ENCODE data around the gene ANKRD22.
A peak's percentile ranks its signal among the peaks of the same experiment; 100 is the strongest.

ANKRD22 gene

DNA sequence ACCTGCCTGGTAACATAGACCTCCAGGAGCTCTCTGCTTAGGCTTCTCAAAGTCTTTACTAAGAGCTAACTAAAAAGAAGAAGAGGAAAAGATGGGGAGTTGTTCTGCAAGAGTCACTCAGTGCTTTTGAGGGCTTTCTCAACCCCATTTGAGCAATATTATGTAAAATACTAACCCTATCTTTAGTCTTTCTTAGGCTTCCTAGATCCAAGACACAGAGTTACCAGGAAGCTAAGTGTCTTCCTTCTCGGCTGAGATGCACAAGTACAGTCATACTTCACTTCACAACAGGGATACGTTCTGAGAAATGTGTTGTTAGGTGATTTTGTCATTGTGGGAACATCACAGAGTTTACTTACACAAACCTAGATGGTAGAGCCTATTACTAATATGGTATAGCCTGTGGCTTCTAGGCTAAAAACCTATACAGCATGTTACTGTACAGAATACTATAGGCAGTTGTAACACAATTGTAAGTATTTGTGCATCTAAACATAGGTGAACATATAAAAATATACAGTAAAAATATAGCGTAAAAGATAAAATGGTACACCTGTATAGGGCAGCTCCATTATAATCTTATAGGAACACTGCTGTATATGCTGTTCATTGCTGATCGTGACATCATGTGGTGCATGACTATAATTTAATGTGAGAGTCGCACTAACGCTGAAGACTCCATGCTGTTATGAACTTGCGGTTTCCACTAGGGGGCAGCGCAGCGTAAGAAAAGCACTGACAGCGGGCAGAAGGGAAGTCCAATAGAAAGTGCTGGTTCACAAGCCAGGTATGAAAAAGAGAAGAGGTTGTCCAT, 16.3 kb downstream of the ANKRD22 start:
- DNase-seq (ENCODE audit: low spot score) = peak; percentile 15

DNA sequence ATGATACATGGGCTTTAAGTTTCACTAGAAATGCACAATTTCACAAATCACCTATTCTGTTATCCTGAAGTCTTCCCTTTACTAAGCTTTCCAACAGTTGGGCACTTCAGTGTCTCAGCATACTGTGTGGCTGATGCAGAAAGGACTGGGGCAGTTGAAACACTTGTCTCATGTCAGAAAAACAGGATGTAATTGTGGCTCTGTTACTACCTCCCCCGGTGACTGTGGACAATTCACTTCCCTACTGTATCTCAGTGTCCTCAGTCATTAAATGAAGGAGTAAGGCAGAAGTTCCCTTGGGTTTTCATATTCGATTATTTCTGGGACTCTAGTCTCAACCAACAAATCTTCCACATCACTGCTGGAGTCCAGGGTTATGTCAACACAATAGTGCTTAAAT, 17.9 kb downstream of the ANKRD22 start:
- DNase-seq (ENCODE audit: low spot score) = no peak

DNA sequence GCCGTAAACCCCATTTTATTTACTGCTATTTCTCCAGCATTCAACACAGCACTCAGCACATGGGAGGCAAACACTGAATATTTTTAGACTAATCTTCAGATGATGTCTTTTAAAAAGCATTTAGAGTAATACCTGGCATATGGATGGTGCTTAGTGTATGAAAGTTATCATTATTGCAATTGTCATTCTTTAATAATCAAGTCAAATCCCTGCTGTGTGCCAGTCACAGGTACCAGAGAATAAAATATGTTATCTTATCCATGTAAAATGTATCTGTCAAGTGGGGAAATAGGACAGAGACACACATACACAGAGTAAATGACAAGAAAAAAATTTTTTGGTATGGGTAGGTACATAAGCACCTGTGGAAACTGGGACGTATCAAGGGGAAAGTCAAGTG, 18.5 kb downstream of the ANKRD22 start:
- DNase-seq (ENCODE audit: low spot score) = no peak

DNA sequence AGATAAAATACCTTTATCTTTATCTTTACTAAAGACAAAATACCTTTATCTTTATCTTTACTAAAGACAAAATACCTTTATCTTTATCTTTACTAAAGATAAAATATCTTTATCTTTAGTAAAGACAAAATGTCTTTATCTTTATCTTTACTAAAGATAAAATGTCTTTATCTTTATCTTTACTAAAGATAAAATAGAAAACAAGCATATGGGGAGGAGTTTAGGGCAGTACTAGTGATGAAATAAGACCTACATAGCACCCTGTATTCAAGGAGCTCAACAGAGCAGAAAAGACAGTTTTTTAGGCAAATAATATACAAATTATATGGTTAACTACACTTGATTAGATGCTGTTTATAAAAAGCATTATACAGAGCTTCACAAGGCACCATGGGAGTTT, 19.3 kb downstream of the ANKRD22 start:
- no peak for DNase-seq (ENCODE audit: low spot score)

DNA sequence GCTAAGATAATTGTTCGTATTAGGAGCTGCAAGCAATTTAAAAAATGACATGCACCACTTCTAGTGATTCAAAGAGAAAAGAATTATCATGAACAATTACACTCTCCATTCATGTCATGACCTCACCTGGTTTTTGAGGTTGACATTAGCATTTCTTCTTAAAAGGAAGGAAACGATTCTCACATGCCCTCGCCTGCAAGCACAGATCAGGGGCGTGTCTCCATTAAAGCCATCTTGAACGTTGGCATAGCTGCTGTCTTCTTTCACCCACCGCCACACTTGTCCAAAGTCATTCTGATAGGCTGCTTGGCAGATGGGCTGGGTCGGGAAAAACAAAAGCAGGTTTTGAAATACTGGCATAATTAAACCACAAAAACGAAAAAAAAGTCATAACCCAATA, 19.9 kb downstream of the ANKRD22 start:
- DNase-seq (ENCODE audit: low spot score) = no peak

DNA sequence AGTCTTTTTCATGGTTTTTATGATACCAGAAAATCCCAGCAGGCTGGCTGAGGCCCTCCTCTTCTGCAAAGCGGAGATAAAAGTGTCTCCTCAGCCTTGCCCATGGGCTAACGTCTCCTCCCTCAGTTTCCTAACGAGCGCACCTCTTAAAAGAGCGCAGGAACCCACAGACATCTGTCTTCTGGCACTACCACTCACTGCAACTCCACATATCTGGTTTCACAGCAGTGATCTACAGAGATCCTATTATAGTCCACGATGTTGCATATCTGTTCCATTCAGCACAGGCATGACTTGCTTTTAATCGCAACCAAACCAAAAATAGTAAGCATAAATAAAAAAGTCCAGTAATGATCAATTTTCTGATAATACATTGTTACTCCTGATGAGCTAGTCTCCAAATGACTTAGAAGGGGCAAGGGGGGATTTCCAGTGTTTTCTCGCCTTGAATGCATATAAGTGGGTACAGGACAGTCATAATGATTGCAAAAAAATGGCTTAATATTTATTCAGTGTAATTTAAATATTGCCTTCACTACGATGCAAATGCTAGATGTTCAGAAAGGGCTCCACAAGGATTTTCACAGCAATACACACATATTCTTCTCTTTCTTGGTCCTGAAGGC, 20.9 kb downstream of the ANKRD22 start:
- no peak for DNase-seq (ENCODE audit: low spot score)

DNA sequence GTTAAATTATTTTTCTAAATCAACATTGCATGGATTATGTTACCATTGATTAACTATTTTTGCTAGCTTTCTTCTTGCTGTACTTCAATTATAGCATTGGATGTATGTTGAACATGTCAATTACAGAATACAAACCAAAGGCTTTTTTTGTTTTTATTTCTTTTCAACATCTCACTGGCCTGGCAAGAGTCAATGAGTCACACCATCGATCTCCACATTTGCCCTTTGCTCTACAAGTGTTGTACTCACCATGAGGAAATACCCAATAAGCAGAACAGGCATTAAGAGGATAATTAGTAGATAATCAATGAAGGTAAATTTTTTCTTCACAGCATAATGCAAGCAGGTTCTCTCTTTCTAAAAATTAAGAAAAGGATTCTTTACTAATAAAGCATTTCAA, 23.3 kb downstream of the ANKRD22 start:
- DNase-seq (ENCODE audit: low spot score) = no peak

DNA sequence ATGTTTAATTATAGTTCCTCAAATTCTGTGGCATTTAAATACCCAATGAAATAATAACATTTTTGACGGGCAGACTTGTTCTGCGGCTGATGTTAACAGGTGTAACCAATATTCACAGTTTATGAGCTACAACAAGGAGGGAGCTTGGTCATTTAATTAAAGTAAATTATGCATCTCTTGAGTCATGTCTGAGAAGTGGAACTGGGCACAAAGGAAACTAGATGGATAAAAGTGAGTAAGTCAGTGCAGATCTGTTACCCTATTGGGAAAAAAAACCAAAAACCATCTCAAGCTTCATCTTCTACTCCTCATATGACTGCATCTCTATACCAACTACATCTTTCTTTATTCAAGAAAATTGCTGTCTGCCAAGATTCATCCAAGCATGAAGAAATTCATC, 24.0 kb downstream of the ANKRD22 start:
- DNase-seq (ENCODE audit: low spot score) = no peak

DNA sequence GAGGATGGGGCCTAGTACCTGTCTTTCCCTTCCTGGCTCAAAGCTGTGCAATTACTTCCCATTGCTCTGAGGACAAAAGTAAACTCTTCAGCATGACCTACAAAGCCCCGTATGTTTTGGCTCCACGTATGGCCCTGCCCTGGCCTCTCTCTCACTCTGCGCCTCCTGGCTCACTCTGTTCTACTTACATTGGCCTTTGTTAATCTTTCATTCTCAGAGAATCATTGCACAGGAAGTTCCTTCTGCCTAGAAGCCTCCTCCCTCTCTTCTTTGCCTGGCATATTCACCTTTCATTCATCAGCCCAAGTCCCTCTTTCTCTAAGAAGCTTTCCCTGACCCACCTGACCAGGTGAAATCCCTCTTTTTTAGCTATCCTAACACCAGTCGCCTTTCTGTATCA, 25.3 kb downstream of the ANKRD22 start:
- DNase-seq (ENCODE audit: low spot score) = no peak

DNA sequence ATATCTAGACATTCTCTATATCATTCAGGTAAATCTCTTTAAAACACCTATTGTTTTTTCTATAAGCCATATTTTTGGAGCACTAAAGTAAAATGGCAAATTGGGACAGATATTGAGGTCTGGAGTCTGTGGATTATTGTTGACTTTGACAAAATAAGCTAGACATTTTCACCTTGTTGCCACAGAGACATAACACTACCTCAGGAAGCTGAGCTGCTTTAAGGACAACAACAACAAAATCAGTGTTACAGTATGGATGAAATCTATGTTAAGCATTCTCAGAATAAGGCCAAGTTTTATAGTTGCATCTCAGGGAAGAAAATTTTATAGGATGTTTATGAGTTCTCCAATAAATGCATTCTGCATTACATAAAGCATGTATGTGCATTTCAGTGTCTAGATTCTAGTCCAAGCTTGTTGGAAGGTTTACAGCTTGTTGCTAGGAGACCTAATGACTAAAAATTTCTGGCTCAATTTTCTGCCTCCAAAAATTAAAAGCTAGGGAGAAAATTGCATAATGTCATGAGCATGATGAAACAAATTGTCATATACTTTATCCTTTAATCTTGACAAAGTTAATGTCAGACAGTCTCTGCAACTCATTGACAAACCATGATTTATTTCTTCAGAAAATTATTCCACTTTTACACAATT, 30.8 kb downstream of the ANKRD22 start:
- no peak for DNase-seq (ENCODE audit: low spot score)

DNA sequence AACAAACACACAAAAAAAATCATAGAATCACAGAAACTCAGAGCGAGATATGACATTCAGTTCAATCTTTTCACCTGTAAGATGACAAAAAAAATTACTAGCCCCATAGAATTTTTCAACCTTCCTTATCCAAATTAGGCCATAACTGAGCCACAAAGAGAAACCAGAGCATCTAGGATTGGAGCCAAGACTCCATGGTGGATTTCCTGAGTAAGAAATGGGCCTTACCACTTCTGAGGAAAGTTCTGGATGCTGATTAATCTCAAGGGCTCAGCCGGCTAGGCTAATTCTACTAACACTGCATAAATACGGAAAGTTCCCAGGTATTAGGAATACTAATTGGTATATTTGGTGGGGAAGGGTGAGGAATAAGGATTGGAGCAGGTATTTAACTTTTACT, 32.4 kb downstream of the ANKRD22 start:
- DNase-seq (ENCODE audit: low spot score) = no peak

DNA sequence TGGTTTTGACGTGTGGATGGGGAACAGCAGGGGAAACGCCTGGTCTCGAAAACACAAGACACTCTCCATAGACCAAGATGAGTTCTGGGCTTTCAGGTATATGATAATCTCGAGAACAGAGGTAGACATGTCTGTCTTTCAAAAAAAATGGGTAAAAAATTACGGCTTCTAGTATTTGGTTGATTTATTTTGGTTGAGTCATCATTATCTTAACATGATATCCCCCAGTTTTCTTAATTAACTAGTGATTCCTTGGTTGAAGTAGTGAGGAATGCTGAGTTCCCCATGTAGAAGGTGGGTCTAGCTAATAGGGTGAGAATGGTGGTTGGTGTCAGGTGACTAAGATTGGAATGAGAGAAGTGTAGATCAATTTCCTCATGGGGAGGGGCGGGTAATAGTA, 38.4 kb downstream of the ANKRD22 start:
- no peak for DNase-seq (ENCODE audit: low spot score)

DNA sequence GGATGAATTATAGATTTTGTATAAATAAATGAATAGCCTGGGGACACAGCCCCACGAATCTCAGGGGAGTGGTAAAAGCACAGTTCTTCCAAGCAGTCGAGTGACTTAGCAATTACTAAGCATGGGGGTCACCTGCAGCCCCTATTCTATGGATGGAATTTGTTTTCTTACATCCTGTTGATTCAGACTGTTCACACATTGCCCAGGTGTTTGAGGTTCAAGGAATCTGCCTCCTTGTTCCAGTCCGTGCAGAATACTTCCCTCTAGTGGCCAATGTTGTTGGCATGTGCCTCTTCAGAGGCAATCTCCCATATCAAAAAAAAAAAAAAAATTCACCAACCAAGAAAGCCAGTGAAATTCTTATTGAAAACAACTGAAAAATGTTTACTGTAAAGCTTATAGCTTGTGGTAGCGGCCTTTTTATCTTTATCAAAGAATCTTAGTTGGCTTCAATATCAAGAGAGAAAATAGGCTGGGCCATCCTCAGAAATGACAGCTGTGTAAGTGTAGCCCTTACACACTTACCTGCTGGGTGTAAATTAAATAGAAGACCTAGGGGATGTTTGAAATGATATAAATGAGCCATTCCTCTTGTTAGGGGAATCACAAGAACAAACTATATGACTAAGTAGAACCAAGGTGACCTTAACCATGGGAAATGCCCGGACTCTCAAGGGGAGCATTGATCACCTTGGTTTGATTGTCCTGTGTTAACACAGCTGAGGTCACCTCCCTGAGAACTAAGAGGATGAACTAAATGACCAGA, 41.3 kb downstream of the ANKRD22 start:
- peak; percentile 17 for DNase-seq (ENCODE audit: low spot score)

DNA sequence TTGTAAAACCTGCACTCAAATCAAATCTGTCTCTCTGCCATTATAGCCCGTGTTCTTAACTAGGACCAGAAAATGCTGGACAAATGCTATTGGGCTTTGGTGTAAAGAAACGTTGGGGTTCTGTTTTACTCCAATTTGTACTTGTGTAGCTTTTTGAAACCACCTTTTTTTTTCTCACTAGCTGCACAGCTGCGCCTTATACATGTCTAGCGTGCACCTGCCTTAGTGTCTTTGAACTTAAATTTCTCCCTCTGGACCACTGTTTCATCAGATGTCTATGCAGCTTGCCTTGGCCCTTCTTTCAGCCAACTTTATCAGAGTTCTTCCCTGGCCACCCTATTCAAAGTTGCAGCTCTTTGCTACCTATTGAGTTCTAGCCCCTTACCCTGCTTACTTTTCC, 42.0 kb downstream of the ANKRD22 start:
- no peak for DNase-seq (ENCODE audit: low spot score)

DNA sequence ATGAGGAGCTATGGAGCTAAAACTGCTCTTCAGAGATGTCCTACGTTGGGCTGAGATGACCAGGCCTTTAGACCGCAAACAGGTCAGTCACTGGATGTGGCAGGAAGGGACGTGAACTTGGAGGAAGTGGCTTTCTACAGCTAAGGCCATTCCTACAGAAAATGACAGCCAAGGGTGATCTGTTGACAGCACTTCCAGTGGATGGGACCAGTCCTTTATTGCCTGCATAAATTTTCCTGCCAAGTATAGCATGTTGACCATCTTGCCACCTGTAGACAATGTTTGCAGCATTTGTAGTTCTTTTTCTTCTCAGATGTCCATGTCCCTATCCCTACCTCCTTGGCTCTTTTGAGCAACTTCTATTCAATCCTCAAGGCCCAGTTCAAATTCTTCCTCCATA, 45.7 kb downstream of the ANKRD22 start:
- DNase-seq (ENCODE audit: low spot score) = no peak

DNA sequence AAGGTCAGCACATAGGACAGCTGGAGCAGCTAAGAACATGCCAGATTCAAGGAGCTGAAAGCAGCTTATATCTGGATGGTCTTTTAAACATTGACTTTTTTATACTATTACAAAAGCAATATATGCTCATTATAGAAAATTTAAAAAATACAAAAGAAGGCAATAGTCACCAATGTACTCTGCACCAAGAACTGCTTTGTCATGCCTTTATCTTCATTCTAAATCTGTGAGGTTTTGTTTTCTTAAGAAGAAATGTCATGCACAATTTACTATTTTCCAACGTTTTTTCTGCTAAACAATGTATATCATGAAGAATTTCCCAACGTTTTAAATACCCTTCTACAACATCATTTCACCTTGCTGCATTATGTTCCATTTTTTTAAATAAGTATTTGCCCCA, 46.3 kb downstream of the ANKRD22 start:
- no peak for DNase-seq (ENCODE audit: low spot score)

DNA sequence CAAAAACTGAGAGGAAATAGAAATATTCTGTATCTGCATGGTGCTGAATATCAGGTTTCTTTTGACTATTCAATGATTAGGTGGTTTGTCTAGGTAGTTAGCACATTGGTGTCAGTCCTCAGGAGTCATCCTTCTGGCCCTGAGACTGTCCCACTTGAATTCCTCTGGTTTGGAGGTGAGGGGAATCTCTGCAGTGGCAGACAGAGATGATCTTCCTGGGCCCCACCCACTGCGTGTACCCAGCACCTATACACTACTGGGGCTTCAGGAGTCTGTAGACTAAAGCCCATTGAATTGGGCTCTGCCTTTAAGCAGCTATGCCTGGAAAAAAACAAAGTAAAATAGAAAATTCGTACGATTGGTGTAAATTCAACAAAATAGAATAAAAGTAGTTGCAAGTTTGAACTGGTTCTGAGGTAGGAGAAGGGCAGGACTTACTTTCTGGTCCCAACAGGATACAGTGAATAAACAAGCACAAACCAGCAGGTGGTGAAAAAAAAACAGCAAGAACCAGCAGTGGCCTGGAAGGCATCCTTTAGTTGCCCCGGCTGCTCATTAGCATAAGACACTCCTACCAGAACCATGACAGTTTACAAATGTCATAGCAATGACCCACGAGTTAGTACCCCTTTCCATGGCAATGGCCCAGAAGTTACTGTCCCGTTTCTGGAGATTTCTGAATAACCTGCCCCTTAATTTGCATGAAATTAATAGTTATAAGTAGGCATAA, 47.4 kb downstream of the ANKRD22 start:
- no peak for DNase-seq (ENCODE audit: low spot score)

DNA sequence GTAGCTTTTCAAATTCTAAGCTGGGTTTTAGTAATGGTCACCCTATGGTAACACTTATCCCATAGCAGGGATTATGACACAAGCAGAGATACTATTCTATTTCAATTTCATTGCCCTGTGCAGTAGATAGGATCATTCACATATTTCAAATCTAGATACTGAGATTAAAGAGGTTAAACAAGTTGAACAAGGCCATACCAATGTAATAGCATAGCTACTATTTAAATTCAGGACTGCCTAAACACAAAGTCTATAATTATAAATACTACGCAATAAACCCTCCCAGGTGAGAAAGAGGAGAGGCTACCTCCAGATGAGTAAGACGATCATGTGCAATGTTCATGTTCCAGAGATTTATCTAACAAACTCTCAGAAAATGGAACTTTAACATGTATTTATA, 48.0 kb downstream of the ANKRD22 start:
- DNase-seq (ENCODE audit: low spot score) = no peak

DNA sequence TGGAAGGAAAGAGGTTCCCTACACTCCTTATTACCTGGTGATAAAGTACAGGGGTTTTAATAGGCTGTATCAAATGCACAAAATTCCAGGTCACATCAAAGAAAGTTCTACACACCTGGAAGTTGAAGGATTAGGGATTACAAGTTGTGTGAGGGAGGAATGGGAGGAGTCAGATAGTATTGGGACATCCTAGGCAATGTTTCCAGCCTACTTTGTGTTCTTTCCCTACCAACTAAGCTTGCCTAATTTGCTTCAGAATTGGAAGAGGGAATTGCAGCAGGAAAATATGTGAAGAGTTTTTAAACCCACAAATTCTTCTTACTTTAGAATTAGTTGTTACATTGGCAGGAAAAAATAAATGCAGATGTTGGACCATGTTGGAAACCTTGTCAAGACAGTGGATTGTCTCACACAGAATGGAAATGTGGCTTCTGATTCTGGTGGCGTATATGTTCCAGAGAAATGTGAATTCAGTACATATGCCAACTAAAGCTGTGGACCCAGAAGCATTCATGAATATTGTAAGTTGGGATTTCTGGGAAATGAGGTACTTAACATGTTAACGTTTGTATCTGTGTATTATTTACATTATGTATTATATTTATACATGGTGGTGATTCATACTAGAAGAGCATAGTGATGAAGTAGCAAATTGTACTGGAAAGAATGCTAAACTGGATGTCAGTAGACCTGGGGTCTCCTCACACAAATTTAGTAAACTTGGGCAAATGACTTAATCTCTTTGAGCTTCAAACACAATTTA, 48.9 kb downstream of the ANKRD22 start, which contains the start of gene LIPM:
LIPM (plus strand) TSS at position 208 of the 763 bp plus-strand sequence; CDS start at position 375, 167 bp downstream.
- no peak for DNase-seq (ENCODE audit: low spot score)

DNA sequence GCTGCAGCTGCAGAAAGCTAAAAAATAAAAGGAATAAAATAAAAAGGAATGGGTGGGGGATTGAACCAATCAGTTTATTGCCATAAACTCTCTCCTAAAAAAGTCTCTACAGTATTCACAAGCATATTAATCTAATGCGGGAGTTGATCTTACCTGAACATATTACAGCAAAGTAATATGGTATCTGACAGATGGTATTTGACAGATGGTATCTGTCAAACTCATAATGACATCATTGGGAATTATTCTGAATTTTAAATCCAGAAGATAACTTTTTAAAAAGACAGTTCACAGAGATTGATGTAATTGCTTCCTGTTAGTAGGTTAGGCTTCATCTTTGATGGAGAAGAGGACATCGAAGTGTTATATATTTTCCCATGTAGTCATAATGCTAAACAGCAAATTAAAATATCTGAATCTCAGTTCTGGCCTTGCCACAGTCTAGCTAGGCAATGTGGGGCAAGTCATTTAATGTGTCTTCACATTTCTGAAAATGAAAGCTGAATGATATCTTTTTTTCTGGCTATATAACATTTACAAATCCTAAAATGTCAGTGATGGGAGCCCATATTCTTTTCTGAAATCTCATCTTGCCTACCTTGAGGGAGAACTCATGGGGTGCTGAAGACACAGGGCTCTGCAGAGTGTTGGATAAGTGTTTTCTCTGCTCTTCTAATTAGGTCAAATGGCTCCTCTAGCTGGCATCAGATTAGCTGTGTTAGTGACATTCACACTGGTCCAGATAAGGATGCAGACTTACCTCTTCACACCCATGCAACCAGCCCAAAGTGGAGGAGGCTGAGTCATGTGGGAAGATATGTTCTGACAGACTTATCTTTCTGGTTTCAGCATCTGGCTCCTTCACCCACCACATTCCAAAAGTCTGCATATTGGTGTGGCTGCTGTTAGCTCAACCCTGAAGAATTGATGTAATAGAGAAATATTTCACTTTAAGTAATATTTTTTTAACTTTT, 51.2 kb downstream of the ANKRD22 start:
- no peak for DNase-seq (ENCODE audit: low spot score)

All from HuH-7.5 (cell line).